Ovary (tissue), 9 donors: Measurements from ENCODE around the gene MUC3A. TPM values are rescaled to one million over a fixed set of nuclear protein-coding genes. Genes with fewer than 3 reads are reported as not detected.

ENCODE experiments used
- DNase-seq, 5 donors: peaks; one replicate each; pipeline ENCODE4 v3.0.0-alpha.2; 2019 to 2020
- H3K27ac ChIP-seq, 2 donors: fragments of 200-600 bp; one replicate each; pipeline versions ENCODE4 v1.5.1 to v1.8.0; 2019 to 2022
- H3K27me3 ChIP-seq: fragments of 200-600 bp; one replicate; pipeline ENCODE4 v1.8.0; 2022
- H3K36me3 ChIP-seq: fragments of 200-600 bp; sonication (generic); one replicate; pipeline ENCODE4 v1.5.1; 2019
- H3K4me1 ChIP-seq: one replicate; pipeline ENCODE4 v1.8.1; 2013; ENCODE audit warnings: mild to moderate bottlenecking, moderate library complexity; ENCODE audit not compliant: insufficient read depth
- H3K4me3 ChIP-seq: fragments of 200-600 bp; sonication (generic); one replicate; pipeline ENCODE4 v1.5.1; 2017
- H3K9me3 ChIP-seq, 2 donors: fragments of 200-600 bp in 1 of 2; sonication (generic) in 1 of 2; one replicate each; pipeline versions ENCODE4 v1.5.1 to v1.8.1; 2013 to 2019; ENCODE audit warnings: mild to moderate bottlenecking in 1 of 2, moderate library complexity in 1 of 2
- CTCF ChIP-seq, 3 donors: fragments of 450-650 bp in 2 of 3; fragments of 200-600 bp in 1 of 3; IDR thresholded peaks; one replicate each; pipeline versions ENCODE4 v1.5.1 to v1.8.0; 2016 to 2022; ENCODE audit warnings: antibody characterized with exemption in 3 of 3, mild to moderate bottlenecking in 1 of 3
- EP300 ChIP-seq: sonication (generic); formaldehyde crosslinking; IDR thresholded peaks from one replicate; pipeline ENCODE4 v1.6.1; 2017; ENCODE audit warnings: antibody characterized with exemption
- POLR2A ChIP-seq: fragments of 450-650 bp; IDR thresholded peaks from one replicate; pipeline ENCODE4 v1.6.1; 2017; ENCODE audit warnings: antibody characterized with exemption, mild to moderate bottlenecking, moderate library complexity
- WGBS, 3 donors: extraction: QIAGEN DNeasy Blood & Tissue Kit in 1 of 3; methylation state at CpG; one replicate each; pipeline versions ENCODE4 v1.1.5 to v1.1.7; 2013 to 2017; 5-methylcytosine and 5-hydroxymethylcytosine counted together
- intact Hi-C, 4 donors: fragments of 100-400 bp; cut with DNase I; formaldehyde crosslinking; loops; one replicate each; pipeline versions ENCODE4 v1.11.0 to v1.15.1; 2022 to 2023
- polyA plus RNA-seq, 2 donors: library from polyadenylated mRNA; stranded (reverse); fragments of 200-250 nt in 1 of 2; fragments of 350-450 nt in 1 of 2; fragmentation: Illumina TruSeq in 1 of 2; extraction: RNeasy Lipid Tissue Mini Kit (QIAGEN cat#74804) in 1 of 2; gene quantifications; one replicate each; pipeline ENCODE4 v1.2.3, GENCODE V29; 2013 to 2014
- total RNA-seq, 7 donors: library from RNA; depleted of rRNA in 2 of 7; stranded (reverse); fragments of >200 nt in 2 of 7; fragmentation: NEBNext Ultra II Directional in 3 of 7; extraction: Animal tissue kit (Norgen Biotek cat#: 25700) in 3 of 7; gene quantifications; one replicate each; pipeline versions ENCODE4 v1.1.0 to v1.2.4, GENCODE V29; 2016 to 2023
- donor health status: DM: no; HTN: no; CAD: no; lungs with moderate emphysema.
- donor health status: DM: no; HTN: no; CAD: no.
- donor health status: Bipolar disorder and iron deficiency.
- donor health status: DM: yes; HTN: yes; CAD: no.
- donor health status: DM: no; HTN: no; CAD: no.
- donor health status: DM: yes; HTN: yes; CAD: no.

Gene MUC3A
- total and polyA plus RNA-seq, 9 donors: 0.16 to 0.72 (median 0.43) TPM; not detected in 5

GRCh38 chr7:100967292-100967863 lies 18.0 kb downstream of the MUC3A start:
- no peak for DNase-seq
- Histone ChIP-seq H3K4me1 (peaks cover 8% of the 10 kb centered on the region), H3K4me3 (peak overlapping the region; percentile 7), H3K27me3 (peaks cover 3% of the 10 kb centered on the region), H3K36me3 (no peaks in the 10 kb centered on the region), H3K27ac (no peak overlapping the region), H3K9me3 (no peaks in the 10 kb centered on the region)
- TF ChIP-seq EP300 (no peak), POLR2A (no peak)
- WGBS, 3 donors: 26 to 36% (median 31%) methylated on average over 13 of the region's 13 CpGs
- intact Hi-C loops: loop anchor here in 2 of 4 donors (2.0 to 5.0 kb wide), 2 partner anchors 90 to 91 kb away; no protein-coding TSS in a partner anchor

DNA sequence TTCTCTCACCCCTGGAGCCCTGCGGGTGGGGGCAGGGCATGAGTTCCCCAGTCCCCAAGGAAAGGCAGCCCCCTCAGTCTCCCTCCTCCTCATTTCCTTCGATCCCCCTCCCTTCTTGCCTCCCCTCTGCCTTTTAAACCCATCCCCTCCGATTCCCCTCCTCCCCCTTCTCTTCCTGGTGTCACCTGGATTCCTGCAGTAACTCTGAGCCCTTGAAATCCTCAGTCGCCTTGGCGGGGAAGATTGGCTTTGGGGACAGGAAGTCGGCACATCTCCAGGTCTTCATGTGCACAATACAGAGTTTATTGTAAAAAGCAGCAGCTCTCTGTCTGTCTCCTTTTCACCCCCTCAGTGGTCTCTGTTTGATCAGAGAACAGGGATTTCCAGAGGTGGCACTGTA lies 18.7 kb downstream of the MUC3A start:
- 0 to 6% (median 5%) methylated on average over 5 to 6 of the region's 6 CpGs for WGBS, 3 donors
- intact Hi-C loops: loop anchor here in 1 of 4 donors (5.0 kb wide), 1 partner anchor 89 kb away; no protein-coding TSS in a partner anchor
- no peaks in the 10 kb centered on the region for H3K36me3 ChIP-seq
- H3K4me1 ChIP-seq: peaks cover 8% of the 10 kb centered on the region
- peaks cover 3% of the 10 kb centered on the region for H3K27me3 ChIP-seq
- no peaks in the 10 kb centered on the region for H3K9me3 ChIP-seq
- no peak for TF ChIP-seq POLR2A
- no peak for TF ChIP-seq CTCF (IDR thresholded peaks at IDR 0.05)
- no peak for TF ChIP-seq EP300
- H3K4me3 ChIP-seq: no peak overlapping the region
- no peak for DNase-seq
- H3K27ac ChIP-seq: no peak overlapping the region

DNA sequence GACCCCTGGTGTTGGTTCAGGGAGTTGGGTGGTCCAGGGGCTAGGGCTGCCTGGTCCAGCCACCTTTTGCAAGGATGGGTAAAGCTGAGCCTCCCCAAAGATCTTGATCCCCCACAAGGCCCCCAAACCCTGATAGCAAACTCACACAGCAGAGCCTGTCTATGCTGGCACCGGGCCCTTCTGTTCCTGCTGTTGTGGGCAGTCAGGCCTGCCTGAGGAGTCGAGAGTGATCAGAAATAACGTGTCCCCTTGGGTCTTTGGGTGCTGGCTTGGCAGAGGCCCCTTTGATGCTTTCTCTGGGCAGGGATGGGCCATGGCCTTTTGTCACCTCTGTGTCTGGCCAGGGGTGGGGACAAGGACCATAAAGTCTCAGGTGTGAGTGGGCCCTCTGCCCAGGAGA lies 19.3 kb downstream of the MUC3A start:
- 7 to 11% (median 7%) methylated on average over 3 of the region's 3 CpGs for WGBS, 3 donors
- Histone ChIP-seq H3K9me3 (no peaks in the 10 kb centered on the region), H3K36me3 (no peaks in the 10 kb centered on the region), H3K27ac (no peak overlapping the region), H3K27me3 (peaks cover 3% of the 10 kb centered on the region), H3K4me3 (no peak overlapping the region), H3K4me1 (peaks cover 8% of the 10 kb centered on the region)
- intact Hi-C loops: loop anchor here in 1 of 4 donors (5.0 kb wide), 1 partner anchor 89 kb away; no protein-coding TSS in a partner anchor
- no peak for DNase-seq
- TF ChIP-seq EP300 (no peak), POLR2A (no peak), CTCF (IDR thresholded peaks at IDR 0.05) (no peak)

DNA sequence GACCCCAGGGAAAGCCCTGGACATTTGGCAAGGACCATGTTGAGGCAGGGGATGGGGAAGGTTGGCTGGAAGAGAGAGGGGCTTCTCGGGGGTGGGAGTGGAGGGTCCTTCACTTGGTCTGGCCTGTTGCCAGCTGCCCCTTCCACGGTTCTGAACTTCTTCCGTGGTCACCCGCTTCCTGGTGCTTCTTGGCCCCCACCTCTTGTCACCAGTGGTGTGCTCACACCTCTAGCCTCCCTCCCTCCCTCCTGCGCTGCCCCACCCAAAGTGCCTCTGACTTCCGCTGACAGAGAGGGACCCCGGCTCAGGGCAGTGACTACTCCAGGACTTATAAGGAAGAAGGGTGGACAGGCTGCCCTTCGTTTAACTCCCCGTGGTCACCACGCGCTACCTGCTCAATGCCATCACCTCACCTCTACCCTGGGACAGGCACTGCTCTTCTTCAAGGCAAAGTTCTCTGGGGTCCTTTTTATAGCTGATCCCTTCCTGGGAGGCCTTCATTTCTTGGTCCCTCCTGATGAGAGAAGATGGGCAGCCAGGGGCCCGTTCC lies 19.8 kb downstream of the MUC3A start, which contains the start of gene MUC12:
Gene MUC12 (plus strand): TSS at position 500 of the 550 bp plus-strand sequence. CDS start 58 bp downstream, outside the sequence.
- WGBS, 3 donors: 40 to 48% (median 48%) methylated on average over 12 of the region's 12 CpGs
- H3K4me1 ChIP-seq: peaks cover 8% of the 10 kb centered on the region
- H3K9me3 ChIP-seq: no peaks in the 10 kb centered on the region
- H3K4me3 ChIP-seq: peak within 1 kb of the TSS; percentile 2
- intact Hi-C loops: loop anchor here in 1 of 4 donors (5.0 kb wide), 1 partner anchor 88 kb away; no protein-coding TSS in a partner anchor
- H3K27me3 ChIP-seq: peaks cover 3% of the 10 kb centered on the region
- no peak within 1 kb of the TSS for H3K27ac ChIP-seq
- no peak for DNase-seq
- no peaks in the 10 kb centered on the region for H3K36me3 ChIP-seq
- no peak for TF ChIP-seq POLR2A
- TF ChIP-seq EP300: no peak
- TF ChIP-seq CTCF (IDR thresholded peaks at IDR 0.05): no peak
